GM21423 (cell line): ENCODE measurements around the gene STK11IP.

Experiments used
- ATAC-seq: cut with Tn5 transposase; IDR thresholded peaks from one replicate; pipeline ENCODE4 v1.9.1; 2021; ENCODE audit warnings: mild to moderate bottlenecking, moderate library complexity; ENCODE audit not compliant: unreplicated experiment

The STK11IP gene, protein sequence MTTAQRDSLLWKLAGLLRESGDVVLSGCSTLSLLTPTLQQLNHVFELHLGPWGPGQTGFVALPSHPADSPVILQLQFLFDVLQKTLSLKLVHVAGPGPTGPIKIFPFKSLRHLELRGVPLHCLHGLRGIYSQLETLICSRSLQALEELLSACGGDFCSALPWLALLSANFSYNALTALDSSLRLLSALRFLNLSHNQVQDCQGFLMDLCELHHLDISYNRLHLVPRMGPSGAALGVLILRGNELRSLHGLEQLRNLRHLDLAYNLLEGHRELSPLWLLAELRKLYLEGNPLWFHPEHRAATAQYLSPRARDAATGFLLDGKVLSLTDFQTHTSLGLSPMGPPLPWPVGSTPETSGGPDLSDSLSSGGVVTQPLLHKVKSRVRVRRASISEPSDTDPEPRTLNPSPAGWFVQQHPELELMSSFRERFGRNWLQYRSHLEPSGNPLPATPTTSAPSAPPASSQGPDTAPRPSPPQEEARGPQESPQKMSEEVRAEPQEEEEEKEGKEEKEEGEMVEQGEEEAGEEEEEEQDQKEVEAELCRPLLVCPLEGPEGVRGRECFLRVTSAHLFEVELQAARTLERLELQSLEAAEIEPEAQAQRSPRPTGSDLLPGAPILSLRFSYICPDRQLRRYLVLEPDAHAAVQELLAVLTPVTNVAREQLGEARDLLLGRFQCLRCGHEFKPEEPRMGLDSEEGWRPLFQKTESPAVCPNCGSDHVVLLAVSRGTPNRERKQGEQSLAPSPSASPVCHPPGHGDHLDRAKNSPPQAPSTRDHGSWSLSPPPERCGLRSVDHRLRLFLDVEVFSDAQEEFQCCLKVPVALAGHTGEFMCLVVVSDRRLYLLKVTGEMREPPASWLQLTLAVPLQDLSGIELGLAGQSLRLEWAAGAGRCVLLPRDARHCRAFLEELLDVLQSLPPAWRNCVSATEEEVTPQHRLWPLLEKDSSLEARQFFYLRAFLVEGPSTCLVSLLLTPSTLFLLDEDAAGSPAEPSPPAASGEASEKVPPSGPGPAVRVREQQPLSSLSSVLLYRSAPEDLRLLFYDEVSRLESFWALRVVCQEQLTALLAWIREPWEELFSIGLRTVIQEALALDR

DNA sequence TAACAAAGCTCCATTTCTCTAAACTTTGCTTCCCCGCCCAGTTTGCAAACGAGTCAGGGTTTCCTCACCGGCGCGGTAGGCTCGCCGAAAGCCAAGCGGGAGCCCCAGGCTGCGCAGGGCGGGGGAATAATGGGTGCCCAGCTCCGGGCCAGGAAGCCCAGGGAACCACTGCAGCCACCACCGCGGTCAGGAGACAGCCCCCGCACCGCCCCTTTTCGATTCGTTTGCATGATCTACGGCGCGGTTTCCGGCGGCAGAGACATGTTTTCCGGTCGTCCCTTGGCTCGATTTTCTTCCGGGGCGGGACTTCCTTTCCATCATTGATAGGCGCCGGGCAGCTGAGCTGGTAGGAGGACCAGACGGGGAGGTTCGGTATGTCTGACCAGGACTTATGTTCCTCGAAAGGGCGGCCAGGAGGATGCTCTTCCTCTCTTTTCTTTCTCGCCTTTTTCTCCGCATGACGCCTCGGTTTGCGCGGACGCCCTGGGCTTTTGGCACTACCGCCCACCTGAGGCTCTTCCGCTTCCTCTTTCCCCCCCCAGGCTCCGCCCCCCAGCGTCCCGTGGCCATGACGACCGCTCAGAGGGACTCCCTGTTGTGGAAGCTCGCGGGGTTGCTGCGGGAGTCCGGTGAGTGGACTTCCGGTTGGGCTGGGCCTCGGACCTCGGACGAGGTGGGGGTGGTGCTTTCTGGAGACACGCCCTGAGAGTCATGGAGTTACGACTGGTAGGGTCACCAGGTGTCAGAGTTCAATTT lies at the start of gene STK11IP:
TSS of gene STK11IP (plus strand) at position 306 of the 756 bp plus-strand sequence. CDS start at position 569, 263 bp downstream.
- peak; percentile 90 for ATAC-seq

DNA sequence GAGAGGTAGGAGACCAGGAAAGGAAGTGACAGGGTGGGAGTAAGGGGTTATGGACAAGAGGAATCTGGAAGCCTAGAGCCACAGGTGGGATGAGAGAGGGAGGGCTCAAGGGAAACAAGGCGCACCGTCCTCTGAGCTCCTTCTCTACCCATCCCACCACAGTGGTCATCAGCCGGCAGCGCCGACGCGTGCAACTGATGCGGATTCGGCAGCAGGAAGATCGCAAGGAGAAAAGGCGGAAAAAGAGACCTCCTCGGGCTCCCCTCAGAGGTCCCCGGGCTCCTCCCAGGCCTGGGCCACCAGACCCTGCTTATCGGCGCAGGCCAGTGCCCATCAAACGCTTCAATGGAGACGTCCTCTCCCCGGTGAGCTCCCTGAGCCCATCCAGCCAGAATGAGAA lies 48.7 kb upstream of the STK11IP start:
- ATAC-seq: no peak

DNA sequence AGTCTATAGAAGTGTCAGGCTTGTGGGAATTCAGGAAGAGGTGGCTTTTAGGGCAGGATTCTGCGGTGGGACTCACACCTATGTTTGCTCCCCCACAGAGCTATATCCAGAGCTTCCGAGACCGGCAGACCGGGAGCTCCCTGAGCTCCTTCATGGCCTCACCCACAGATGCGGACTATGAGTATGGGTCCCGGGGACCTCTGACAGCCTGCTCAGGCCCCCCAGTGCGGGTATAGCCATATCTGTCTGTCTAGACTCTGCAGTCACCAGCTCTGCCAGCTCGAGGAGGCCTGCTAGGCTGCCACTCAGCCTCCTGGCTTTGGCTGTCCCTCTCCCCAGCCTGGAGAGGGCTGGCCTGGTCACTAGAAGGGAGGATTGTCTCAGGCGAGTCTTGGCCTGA lies 48.0 kb upstream of the STK11IP start:
- no peak for ATAC-seq

DNA sequence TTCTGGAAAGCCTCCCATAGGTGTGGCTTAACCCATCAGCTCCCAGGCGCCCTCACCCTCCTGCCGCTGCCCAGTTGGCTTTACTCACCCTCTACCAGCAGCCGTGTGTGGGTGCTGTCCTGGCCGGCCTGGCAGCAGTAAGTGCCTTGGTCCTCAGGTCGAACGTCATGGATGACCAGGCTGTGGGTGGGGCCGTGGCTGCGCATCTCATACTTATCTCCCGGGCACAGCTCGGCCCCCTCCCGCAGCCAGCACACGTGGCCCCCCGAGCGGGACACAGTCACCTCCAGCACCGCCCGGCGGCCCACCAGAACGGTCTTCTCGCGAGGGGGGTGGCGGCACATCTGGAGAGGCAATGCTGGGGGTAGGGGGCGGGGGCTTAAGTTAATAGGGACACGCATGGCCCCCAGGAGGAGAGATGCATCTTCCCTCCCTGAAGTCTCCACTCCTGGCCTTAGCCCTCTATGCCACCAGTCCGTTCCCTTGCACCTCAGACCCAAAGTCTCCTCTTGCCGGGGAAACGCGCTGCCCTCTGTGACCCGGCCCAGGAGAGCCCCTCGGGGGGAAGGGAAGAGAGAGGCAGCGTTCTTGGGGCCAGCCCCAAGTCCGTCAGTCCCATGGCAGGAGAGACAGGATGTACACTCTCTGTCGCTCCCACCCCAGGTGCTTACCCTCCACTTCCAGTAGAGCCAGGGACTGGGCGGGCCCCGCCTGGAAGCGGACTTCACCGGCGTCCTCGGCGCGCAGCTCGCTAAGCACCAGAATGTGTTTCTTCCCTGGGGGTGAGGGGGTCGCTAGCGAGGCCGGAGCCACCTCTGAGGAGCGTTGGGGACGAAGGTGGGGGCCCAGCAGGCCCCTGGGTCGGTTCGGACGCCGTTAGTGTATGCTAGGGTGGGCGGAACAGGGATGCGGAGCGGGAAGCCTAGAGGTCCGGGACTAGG lies 45.9 kb upstream of the STK11IP start:
- ATAC-seq: peak; percentile 22

DNA sequence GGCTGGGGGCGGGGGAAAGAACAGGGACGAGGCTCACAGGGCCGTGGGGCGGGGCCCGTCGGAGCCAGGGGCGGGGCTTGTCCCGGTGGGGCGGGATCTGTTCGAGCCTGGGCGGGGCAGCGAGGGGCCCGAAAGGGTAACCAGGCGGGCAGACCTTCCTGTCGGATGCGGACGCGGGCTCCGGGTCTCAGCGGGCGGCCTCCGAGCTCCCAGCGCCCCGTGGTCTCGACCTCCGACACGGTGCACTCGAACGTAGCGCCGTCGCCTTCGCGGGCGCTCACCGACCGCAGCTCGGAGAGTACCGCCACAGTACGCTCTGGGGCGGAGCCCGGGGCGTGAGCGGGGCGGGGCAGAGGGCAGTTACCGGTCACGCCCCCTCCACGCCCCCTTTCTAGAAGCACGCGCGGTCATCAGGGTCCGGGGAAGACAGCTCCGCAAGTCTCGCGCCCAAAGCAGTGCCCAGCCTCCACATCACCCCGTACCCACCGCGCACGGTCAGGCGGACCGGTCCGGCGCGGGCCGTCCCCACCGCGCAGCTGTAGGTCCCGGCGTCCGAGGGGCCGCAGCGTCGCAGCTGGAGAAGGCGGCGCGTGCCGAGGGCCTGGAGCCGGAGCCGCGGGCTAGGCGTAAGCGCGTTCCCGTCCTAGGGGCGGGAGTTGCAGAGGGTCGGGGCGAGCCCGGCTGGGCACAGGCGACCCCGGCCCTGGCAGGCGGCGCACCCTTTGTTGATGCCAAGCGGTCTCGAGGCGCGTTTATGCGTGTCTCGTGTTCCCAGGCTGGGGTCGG lies 45.1 kb upstream of the STK11IP start:
- peak; percentile 89 for ATAC-seq

DNA sequence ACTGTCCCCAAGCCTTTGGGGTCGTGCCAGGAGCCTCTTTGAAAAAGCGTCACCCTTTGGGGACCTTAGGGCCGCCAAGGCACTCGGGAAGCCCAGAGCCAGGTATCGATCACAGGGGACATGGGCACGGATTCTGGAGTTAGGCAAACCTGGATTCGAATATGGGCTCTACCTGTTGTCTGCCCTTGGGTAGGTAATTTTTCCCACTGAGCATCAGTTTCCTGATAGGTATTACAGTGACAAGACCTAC lies 44.6 kb upstream of the STK11IP start:
- ATAC-seq: no peak

DNA sequence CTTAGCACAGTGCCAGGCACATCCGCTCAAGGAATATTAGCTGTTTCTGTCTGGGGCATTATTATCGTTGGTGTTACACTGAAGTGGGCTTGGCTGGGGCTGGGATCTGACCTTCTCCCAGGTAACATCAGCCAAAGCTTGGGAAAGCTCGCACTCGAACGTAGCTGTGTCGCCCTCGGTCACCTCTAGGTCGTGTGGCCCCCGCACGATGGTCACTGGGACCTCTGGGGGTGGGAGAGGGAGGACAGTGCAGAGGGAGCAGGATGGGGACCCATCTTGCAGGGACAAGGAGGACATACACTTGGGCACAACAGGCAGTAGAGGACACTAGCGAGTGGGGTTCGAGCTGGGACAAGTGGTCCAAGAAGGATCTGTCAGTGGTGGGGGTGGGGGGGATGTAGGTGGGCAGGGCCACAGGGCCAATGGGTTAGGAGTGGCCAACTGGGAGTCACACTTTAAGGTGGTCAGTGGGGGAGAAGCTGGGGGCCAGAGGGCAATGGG lies 44.1 kb upstream of the STK11IP start:
- no peak for ATAC-seq

DNA sequence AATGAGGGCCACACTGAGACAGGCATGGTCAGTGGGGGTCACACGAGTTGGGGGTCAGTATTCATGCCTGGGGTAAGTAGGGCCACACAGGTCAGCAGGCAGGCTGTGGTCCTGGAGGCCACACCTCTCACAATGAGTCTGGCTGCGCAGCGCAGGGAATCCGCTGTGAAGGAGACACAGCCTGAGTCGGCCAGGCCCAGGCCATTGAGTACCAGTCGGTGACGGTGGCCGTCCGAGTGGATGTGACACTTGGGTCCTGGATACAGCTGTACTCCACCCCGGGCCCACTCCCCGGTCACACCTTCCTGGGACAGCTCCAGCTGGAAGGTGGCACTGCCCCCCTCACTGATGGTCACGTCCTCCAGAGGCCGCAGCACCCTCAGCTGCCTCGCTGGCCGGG lies 43.3 kb upstream of the STK11IP start:
- no peak for ATAC-seq

DNA sequence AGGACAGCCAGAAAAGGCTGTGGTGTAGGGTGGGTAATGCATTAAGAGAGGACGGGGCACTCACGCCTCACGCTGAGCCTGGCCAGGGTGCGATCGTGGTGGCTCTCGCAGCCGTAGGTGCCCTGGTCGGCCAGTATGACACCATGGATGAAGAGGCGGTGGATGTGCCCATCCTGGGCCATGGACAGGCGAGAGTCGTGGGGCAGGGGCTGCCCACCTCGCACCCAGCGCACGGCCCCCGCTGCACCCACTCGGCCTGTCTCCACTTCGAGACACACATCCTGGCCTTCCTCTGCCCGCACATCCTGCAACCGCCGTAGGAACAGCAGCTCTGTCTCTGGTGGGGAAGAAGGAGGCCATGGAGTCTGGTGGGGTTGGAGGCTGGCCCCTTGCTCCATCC lies 41.7 kb upstream of the STK11IP start:
- ATAC-seq: no peak

DNA sequence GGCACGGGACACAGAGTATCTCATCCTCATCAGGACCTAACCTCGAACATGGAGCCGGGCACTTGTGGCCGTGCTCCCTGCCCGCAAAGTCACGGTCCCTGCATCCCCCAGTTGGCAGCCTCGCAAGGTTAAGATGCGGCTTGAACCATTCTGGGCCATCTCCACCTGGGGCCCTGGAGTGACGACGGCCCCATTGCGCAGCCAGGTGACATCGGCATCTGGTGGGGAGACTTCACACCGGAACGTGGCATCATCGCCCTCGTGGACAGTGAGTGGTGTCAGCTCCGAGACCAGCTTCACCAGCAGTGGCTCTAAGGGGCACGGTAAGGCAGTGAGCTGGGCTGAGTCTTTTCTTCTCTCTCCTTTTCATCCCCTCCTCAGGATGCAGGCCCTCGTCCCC lies 41.2 kb upstream of the STK11IP start:
- no peak for ATAC-seq

DNA sequence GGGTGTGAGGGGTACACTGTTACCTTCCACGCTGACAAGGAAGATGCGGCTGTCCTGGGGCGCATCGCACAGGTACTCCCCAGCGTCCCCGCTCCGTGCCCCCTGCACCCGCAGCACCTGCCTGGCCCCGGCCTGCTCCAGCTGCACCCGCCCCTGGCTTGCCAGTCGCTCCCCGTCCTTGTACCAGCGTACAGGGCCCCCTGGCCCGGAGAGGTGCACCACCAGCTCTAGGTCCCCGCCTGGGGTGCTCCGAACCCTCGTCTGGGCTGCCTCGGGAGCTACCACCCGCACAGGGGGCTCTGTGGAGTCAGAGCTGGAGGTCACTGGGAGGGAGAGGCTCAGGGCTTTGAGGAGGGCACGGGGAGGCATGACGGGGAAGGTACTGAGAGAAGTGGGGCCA lies 40.3 kb upstream of the STK11IP start:
- no peak for ATAC-seq

DNA sequence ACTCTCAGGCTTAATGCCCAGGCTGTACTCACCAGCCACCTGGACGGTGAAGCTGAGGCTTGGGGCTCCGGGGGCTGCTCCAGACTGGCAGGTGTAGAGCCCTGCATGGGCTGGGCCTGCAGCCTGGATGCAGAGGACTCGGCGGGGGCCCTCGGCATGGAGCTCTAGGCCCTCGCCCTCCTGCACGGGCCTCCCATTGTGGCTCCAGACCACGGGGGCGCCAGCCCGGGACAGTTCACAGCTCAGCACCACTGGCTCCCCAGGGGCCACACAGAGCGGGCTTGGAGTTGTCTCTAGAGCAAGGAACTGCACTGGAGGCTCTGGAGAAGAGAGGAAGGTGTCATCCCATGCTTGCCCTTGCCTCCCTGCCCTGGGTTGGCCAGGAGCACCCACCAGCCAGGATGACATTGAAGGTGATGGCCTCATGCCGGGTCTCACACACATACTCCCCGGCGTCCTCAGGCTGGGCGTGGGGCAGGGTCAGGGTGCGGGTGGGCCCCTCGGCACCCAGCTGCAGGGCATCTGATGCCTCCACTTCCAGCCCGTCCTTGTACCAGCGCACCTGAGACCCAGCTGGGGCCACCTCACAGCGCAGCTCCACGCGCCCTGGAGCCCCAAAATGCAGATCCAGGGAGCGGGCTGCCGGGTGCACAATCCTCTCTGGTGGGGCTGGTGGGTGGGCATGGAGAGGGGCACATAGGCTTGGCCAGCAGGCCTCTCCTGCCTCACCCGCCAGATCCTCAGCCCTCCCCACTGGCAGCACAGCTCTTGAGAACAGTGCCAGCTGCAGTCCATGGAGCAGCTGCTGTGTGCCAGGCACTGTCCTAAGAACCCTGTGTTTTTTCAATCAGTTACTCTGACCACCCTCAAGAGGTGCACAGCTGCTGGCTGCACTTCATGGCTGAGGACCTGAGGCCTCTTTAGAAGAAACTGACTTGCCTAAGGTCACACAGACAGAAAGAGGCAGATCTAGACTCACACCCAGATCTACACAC lies 39.6 kb upstream of the STK11IP start:
- no peak for ATAC-seq

DNA sequence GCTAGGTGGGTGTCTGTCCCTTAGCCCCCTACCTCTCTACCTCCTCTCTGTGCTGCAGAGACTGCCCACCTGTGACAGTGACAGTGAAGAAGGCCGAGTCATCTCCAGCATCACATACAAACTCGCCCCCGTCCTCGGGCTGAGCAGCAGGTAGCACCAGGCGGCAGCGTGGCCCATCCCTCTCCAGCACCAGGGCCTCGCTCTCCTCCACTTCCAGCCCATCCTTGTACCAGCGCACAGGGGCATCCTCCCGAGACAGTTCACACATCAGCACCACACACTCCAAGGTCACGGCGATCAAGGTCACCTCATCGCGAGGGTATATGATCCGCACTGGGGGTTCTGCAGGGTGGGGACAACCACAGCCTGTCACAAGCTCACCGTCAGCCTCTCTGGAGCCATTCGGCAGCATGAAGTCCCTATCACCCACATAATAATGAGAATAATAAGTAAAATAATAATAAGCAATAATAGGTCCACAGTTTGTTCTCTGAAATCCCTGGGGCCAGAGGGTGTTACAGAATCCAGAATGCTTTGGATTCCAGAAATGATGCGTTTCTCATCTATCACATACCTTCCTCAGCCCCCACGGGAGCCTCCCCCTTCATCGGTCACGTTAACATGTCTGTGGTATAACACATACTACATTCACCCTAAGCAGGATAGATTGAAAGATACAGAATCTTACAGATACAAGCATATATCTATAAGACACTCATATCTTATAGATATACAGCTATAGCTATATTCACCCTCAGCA lies 38.3 kb upstream of the STK11IP start:
- no peak for ATAC-seq

DNA sequence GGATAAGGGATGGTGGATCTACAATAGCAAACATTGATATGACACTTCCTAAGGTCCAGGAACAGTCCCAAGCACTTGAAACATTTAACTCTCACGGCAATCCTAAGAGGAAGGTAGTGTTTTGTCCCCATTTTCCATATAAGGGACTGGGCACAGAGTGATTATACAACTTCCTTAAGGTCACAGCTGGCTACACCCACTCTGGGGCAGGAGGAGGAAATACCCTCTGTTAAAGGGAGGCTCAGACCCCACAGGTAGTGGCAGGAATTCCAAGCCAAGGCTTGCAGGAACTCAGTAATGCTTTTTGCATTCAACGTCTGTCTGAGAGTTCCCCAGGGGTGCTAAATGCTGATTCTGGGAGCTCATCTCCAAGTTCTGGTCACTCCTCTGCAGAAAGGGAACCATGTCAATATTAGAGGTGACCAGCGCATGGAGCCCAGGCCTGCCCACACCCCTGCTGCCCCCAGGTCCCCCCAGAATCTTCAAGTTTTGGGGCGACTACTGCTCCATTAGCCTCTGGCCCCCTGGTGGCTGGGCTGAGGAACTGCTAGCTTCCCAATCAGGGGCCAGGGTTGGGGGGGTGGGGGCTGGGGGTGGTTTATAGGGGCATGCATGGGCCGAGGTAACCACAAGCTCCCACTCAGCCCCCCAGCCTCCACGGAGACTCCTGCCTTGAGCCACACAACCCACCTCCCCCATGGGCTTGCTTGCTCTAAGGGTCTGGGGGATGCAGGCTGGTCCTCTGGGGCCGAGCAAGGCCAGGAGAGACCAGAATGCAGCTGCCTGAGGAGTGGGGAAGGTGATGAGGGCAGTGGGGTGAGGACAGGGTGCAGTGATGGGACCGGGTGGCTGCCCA lies 37.4 kb upstream of the STK11IP start:
- no peak for ATAC-seq

DNA sequence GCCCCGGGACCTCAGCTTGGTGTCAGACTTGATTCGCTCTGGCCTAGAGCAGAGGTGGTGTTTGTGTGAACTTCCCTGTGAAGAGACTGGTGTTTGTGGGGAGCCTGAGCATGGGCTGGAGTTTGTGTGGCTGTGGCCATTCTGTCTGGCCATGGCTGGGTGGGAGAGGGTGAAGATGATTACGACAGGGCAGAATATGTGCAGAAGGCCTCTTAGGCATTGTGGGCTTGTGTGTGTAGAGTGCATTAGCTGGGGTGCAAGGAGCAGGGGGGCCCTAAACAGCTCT lies 36.8 kb upstream of the STK11IP start:
- ATAC-seq: no peak
